CD4-positive, CD25-positive, alpha-beta regulatory T cell (primary cell): ENCODE data around the gene PARVA. TPM values are rescaled to one million over a fixed set of nuclear protein-coding genes. Genes with fewer than 3 reads are reported as not detected.

Experiments used
- ATAC-seq, 2 donors: fragments of 150-1000 bp; cut with Tn5 transposase; one replicate each; pipeline ENCODE4 v1.10.0; 2021; ENCODE audit warnings: low read depth in 2 of 2, moderate number of reproducible peaks in 2 of 2, moderate library complexity in 1 of 2
- DNase-seq, 3 donors: peaks; one replicate each; pipeline versions ENCODE4 v3.0.0 to v3.0.0-alpha.2; 2012 to 2022; ENCODE audit warnings: mixed read lengths in 1 of 3
- H3K27ac ChIP-seq: one replicate; pipeline ENCODE4 v1.7.0; 2013; ENCODE audit warnings: mild to moderate bottlenecking, low read length; ENCODE audit not compliant: insufficient read depth, poor library complexity, severe bottlenecking
- H3K27me3 ChIP-seq: one replicate; pipeline ENCODE4 v1.7.0; 2013; ENCODE audit warnings: low read length; ENCODE audit not compliant: control insufficient read depth, insufficient read depth
- H3K36me3 ChIP-seq: one replicate; pipeline ENCODE4 v1.7.0; 2013; ENCODE audit warnings: mild to moderate bottlenecking, low read length, moderate library complexity; ENCODE audit not compliant: control insufficient read depth, insufficient read depth
- H3K4me1 ChIP-seq: 2 replicates; pipeline ENCODE4 v1.7.0; 2013; ENCODE audit warnings: mild to moderate bottlenecking, low read length; ENCODE audit not compliant: insufficient read depth, control insufficient read depth, poor library complexity, severe bottlenecking
- H3K4me3 ChIP-seq: one replicate; pipeline ENCODE4 v1.7.0; 2013; ENCODE audit warnings: low read depth, mild to moderate bottlenecking, low read length, moderate library complexity
- H3K9me3 ChIP-seq, 2 experiments: 1 replicate in 1 of 2; 2 replicates in 1 of 2; pipeline ENCODE4 v1.7.0; 2013; ENCODE audit warnings: low read length in 2 of 2, mild to moderate bottlenecking in 1 of 2, moderate library complexity in 1 of 2; ENCODE audit not compliant: control insufficient read depth in 2 of 2
- H3K27ac Mint-ChIP-seq, 3 donors: one replicate each; pipeline ENCODE4 v1.8.0; 2020 to 2022; ENCODE audit warnings: mild to moderate bottlenecking in 3 of 3, mixed read lengths in 3 of 3, moderate library complexity in 2 of 3
- H3K27me3 Mint-ChIP-seq: one replicate; pipeline ENCODE4 v1.8.0; 2022; ENCODE audit warnings: mild to moderate bottlenecking, mixed read lengths
- H3K36me3 Mint-ChIP-seq: one replicate; pipeline ENCODE4 v1.8.0; 2020; ENCODE audit warnings: mixed read lengths
- H3K4me1 Mint-ChIP-seq, 4 donors: one replicate each; pipeline ENCODE4 v1.8.0; 2020 to 2022; ENCODE audit warnings: mixed read lengths in 4 of 4, mild to moderate bottlenecking in 1 of 4
- H3K4me3 Mint-ChIP-seq, 4 donors: one replicate each; pipeline ENCODE4 v1.8.0; 2020 to 2022; ENCODE audit warnings: mild to moderate bottlenecking in 4 of 4, mixed read lengths in 4 of 4, moderate library complexity in 3 of 4
- H3K9me3 Mint-ChIP-seq, 7 donors: one replicate each; pipeline ENCODE4 v1.8.0; 2020 to 2022; ENCODE audit warnings: mixed read lengths in 7 of 7, mild to moderate bottlenecking in 3 of 7, moderate library complexity in 2 of 7
- polyA plus RNA-seq, 4 donors: library from polyadenylated mRNA; unstranded; fragments of 300-500 nt; fragmentation: Illumina TruSeq; gene quantifications; one replicate each; pipeline ENCODE4 v1.2.3, GENCODE V29; 2021
- total RNA-seq: library from RNA; stranded (reverse); gene quantifications from one replicate; pipeline ENCODE4 v1.2.3, GENCODE V29; 2022

Gene PARVA
- total and polyA plus RNA-seq, 5 donors from 2014 or later, result 0.09 to 0.31 (median 0.24) TPM; not detected in 1

DNA sequence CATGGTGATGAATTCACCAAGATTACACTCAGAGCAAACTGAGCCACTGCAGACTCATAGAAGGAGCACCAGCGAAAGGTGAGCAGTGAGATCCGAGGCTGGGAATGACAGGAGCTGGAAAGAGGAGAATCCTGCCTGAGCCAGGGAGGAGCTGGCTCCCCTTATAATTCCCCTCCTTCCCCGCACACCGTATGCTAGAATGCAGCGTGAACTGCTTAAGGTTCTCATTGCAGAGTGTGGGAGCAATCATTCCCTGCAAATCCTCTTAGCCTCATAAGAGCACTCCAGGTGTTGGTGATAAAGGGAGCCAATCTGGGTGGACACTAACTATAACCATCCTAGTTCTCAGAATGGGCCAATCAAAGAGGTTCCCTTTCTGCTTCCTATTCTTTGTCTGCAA is 169.3 kb downstream of the PARVA start:
- no peaks in the 10 kb centered on the region for H3K36me3 ChIP-seq
- H3K27me3 ChIP-seq, result no peaks in the 10 kb centered on the region
- no peak overlapping the region for H3K27ac ChIP-seq
- Mint-ChIP-seq H3K36me3 (no peaks in the 10 kb centered on the region), H3K9me3 (peaks cover 0 to 3% (median 0%) of the 10 kb centered on the region in 7 donors), H3K27ac (no peak overlapping the region), H3K27me3 (peaks cover 4% of the 10 kb centered on the region), H3K4me3 (no peak overlapping the region), H3K4me1 (no peaks in the 10 kb centered on the region)
- DNase-seq (no peak), ATAC-seq (no peak)
- H3K4me1 ChIP-seq, result no peaks in the 10 kb centered on the region
- H3K9me3 ChIP-seq, result no peaks in the 10 kb centered on the region
- H3K4me3 ChIP-seq, result no peak overlapping the region

DNA sequence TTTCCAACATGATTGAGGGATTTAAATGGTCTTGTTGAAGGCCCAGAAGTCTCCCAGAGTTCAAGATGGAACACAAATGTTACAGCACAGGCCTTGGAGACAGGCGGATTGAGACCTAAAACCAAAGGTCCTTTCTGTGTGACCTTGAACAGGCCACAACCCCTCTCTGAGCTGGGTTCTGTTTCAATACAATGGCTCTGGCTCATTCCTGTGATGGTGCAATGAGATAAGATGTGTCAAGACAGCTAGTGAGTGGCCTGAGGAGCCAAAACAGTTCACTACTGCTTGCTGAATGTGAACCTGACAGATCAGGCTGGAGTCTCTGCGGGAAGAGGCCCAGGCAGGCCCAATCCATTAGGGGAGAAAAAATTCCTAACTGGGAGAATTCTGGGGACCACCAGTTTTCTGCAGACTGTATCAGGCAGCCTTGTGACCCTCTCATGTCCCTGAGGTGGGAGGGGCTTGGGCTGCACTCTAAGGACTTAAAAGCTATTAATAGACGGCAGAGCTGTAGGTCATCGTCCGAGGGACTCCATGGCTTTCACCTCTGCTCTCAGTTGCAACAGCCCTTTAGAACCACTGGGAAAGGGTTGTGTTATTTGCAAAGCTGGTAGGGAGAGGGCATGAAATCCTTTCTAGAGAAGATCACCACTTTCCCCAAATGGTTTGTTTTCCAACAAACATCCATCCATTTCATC is 170.7 kb downstream of the PARVA start:
- Mint-ChIP-seq H3K4me3 (no peak overlapping the region), H3K36me3 (no peaks in the 10 kb centered on the region), H3K27ac (no peak overlapping the region), H3K4me1 (no peaks in the 10 kb centered on the region), H3K9me3 (peaks cover 0 to 3% (median 0%) of the 10 kb centered on the region in 7 donors), H3K27me3 (peaks cover 4% of the 10 kb centered on the region)
- H3K36me3 ChIP-seq, result no peaks in the 10 kb centered on the region
- ATAC-seq, result no peak
- H3K27me3 ChIP-seq, result no peaks in the 10 kb centered on the region
- H3K27ac ChIP-seq, result no peak overlapping the region
- no peaks in the 10 kb centered on the region for H3K9me3 ChIP-seq
- H3K4me3 ChIP-seq, result no peak overlapping the region
- no peak for DNase-seq
- H3K4me1 ChIP-seq, result no peaks in the 10 kb centered on the region

DNA sequence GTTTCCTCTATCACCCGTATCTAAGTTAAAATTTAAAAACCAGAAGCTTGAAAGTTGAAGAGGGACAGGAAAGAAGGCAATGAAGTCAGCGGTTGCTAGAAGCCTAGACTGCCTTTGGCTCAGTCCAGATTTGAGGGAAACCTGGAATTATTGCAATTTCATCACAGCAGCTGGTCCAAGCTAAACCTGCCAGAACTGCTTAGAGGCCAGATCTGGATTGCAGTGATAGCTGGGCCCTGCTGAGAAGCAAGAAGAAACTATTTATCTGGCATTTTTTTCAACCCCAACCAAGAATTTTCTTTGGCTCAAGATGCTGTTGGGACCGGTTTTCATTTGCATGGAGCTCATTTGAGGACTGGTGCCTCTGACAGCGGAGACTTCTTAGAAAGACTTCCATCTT is 175.3 kb downstream of the PARVA start:
- H3K9me3 Mint-ChIP-seq, result peaks cover 0 to 2% (median 0%) of the 10 kb centered on the region in 7 donors
- no peak overlapping the region for H3K4me3 ChIP-seq
- H3K9me3 ChIP-seq, result peaks cover 0 to 3% of the 10 kb centered on the region in 2 experiments
- H3K27ac Mint-ChIP-seq, result no peak overlapping the region
- H3K4me1 Mint-ChIP-seq, result no peaks in the 10 kb centered on the region
- H3K4me1 ChIP-seq, result no peaks in the 10 kb centered on the region
- H3K27me3 Mint-ChIP-seq, result peaks cover 12% of the 10 kb centered on the region
- H3K27ac ChIP-seq, result no peak overlapping the region
- peaks cover 4% of the 10 kb centered on the region for H3K27me3 ChIP-seq
- no peak overlapping the region for H3K4me3 Mint-ChIP-seq
- DNase-seq, result no peak
- no peaks in the 10 kb centered on the region for H3K36me3 Mint-ChIP-seq
- ATAC-seq, result no peak
- H3K36me3 ChIP-seq, result no peaks in the 10 kb centered on the region

DNA sequence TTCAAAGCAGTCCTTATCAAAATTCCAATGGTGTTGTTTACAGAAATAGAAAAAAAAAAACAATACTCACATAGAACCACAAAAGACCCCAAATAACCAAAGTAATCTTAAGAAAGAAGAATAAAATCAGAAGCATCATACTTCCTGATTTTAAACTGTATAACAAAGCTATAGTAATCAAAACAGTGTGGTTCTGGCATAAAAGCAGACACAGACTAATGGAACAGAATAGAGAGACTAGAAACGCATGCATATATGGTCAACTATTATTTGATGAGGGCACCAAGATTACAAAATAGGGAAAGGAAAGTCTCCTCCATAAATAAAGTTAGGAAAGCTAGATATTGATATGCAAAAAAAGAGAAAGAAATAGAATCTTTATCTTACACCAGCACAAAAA is 176.8 kb downstream of the PARVA start:
- H3K27me3 ChIP-seq, result peaks cover 4% of the 10 kb centered on the region
- Mint-ChIP-seq H3K9me3 (peaks cover 0 to 2% (median 0%) of the 10 kb centered on the region in 7 donors), H3K4me1 (no peaks in the 10 kb centered on the region), H3K27me3 (peaks cover 12% of the 10 kb centered on the region), H3K27ac (no peak overlapping the region), H3K36me3 (no peaks in the 10 kb centered on the region), H3K4me3 (no peak overlapping the region)
- DNase-seq (no peak), ATAC-seq (no peak)
- no peaks in the 10 kb centered on the region for H3K4me1 ChIP-seq
- H3K27ac ChIP-seq, result no peak overlapping the region
- peaks cover 0 to 3% of the 10 kb centered on the region in 2 experiments for H3K9me3 ChIP-seq
- H3K4me3 ChIP-seq, result no peak overlapping the region
- H3K36me3 ChIP-seq, result no peaks in the 10 kb centered on the region

DNA sequence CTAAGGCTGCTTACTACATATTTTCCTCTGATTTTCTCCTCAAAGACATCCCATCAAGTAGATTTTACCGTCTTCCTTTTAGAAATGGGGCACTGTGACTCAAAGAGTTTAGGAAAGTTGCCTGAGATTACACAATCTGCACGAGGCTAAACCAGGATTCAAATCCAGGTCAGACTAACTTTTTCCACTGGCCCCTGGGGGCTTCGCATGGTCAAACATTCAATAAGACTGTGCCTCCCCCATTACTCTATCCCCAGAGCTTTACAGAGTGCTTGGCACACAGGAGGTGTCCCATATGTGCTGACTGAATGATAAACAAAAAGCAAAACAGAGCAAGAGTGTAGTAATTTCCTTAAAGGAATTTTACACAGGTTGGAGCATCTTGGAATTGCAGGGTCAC is 178.8 kb downstream of the PARVA start:
- no peaks in the 10 kb centered on the region for H3K4me1 ChIP-seq
- H3K27me3 ChIP-seq, result peaks cover 4% of the 10 kb centered on the region
- peaks cover 12% of the 10 kb centered on the region for H3K27me3 Mint-ChIP-seq
- peaks cover 0 to 3% of the 10 kb centered on the region in 2 experiments for H3K9me3 ChIP-seq
- no peak overlapping the region for H3K4me3 ChIP-seq
- H3K4me1 Mint-ChIP-seq, result no peaks in the 10 kb centered on the region
- no peak overlapping the region for H3K4me3 Mint-ChIP-seq
- ATAC-seq, result no peak
- no peak for DNase-seq
- peaks cover 0 to 2% (median 0%) of the 10 kb centered on the region in 7 donors for H3K9me3 Mint-ChIP-seq
- H3K36me3 ChIP-seq, result no peaks in the 10 kb centered on the region
- H3K27ac ChIP-seq, result no peak overlapping the region
- no peak overlapping the region for H3K27ac Mint-ChIP-seq
- H3K36me3 Mint-ChIP-seq, result no peaks in the 10 kb centered on the region

DNA sequence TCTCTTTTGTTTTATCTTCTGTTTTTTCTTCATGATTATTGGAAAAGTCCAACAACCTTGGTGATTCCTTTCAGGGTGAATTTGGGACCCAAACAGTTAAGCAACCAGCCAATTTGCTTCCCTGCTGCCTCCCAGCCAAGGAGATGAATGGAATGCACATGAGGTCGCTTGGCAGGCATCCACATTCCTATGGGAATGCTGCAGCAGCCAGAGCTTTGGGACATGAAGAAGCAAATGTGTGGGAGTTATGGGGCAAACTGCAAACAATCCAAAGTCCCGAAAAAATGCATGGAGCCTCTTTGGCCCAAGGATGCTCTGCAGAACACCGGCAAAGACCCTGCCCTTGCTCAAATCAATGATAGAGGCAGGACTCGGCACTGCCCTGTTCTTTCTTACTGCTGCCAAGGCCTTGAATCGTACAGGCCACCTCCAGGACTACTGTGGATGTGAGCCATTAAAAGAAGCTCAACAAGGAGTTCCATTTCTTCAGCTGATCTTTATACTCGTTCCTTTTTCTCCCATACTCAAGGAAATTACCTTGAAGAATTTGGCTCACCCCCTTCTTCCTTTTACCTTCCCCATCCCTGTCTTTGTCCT is 179.5 kb downstream of the PARVA start:
- H3K9me3 Mint-ChIP-seq, result peaks cover 0 to 2% (median 0%) of the 10 kb centered on the region in 7 donors
- H3K27me3 Mint-ChIP-seq, result peaks cover 16% of the 10 kb centered on the region
- no peak overlapping the region for H3K27ac Mint-ChIP-seq
- no peaks in the 10 kb centered on the region for H3K36me3 Mint-ChIP-seq
- H3K4me3 ChIP-seq, result no peak overlapping the region
- no peak overlapping the region for H3K27ac ChIP-seq
- no peak overlapping the region for H3K4me3 Mint-ChIP-seq
- ATAC-seq (no peak), DNase-seq (no peak)
- no peaks in the 10 kb centered on the region for H3K36me3 ChIP-seq
- H3K9me3 ChIP-seq, result peaks cover 0 to 3% of the 10 kb centered on the region in 2 experiments
- peaks cover 4% of the 10 kb centered on the region for H3K27me3 ChIP-seq
- H3K4me1 ChIP-seq, result no peaks in the 10 kb centered on the region
- H3K4me1 Mint-ChIP-seq, result no peaks in the 10 kb centered on the region

DNA sequence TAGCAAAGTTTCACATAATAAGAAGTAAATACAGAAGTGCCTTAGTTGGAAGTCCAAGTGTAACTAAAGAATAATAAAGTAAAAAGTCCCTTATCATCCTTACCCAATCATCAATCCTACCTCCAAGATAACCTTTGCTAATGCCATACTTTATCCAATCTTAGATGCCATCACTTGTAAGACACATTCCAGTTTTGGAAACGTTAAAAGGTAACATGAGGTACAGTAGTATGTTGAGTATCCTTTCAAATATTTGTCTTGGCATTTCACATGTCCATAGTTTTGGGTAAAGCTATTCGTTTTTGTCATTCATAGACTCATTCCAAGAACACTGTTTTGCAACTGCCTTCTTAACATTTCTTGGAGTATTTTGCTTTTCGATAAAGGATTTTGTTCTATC is 181.6 kb downstream of the PARVA start:
- Histone ChIP-seq H3K27ac (no peak overlapping the region), H3K9me3 (peaks cover 0 to 2% of the 10 kb centered on the region in 2 experiments), H3K4me1 (no peaks in the 10 kb centered on the region), H3K36me3 (no peaks in the 10 kb centered on the region), H3K27me3 (peaks cover 4% of the 10 kb centered on the region), H3K4me3 (no peak overlapping the region)
- Mint-ChIP-seq H3K4me1 (no peaks in the 10 kb centered on the region), H3K36me3 (no peaks in the 10 kb centered on the region), H3K4me3 (no peak overlapping the region), H3K27ac (no peak overlapping the region), H3K9me3 (peaks cover 0 to 2% (median 0%) of the 10 kb centered on the region in 7 donors), H3K27me3 (peaks cover 24% of the 10 kb centered on the region)
- ATAC-seq (no peak), DNase-seq (no peak)

DNA sequence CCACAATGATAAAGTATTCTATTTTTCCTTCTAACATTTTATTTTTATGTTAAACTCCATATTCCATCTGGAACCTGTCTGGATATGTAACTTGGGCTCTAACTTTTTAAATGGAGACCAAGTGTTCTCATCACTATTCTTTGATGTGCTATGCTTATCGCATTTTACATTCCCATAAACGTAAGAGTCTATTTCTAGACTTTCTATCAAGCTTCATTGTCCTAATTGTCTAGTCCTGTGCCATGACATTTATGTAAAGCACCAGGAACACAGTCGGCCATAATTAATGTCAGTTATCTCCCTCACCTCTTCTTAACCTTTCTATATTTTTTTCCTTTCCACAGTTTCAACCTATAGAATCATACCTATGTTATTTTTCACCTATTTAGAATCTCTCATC is 183.0 kb downstream of the PARVA start:
- H3K27ac Mint-ChIP-seq, result no peak overlapping the region
- H3K9me3 Mint-ChIP-seq, result peaks cover 0 to 2% (median 0%) of the 10 kb centered on the region in 7 donors
- H3K4me3 ChIP-seq, result no peak overlapping the region
- ATAC-seq, result no peak
- H3K4me1 Mint-ChIP-seq, result no peaks in the 10 kb centered on the region
- no peak overlapping the region for H3K4me3 Mint-ChIP-seq
- no peak for DNase-seq
- H3K4me1 ChIP-seq, result no peaks in the 10 kb centered on the region
- H3K9me3 ChIP-seq, result no peaks in the 10 kb centered on the region
- peaks cover 29% of the 10 kb centered on the region for H3K27me3 Mint-ChIP-seq
- H3K27ac ChIP-seq, result no peak overlapping the region
- H3K36me3 ChIP-seq, result no peaks in the 10 kb centered on the region
- no peaks in the 10 kb centered on the region for H3K36me3 Mint-ChIP-seq
- H3K27me3 ChIP-seq, result no peaks in the 10 kb centered on the region
